SU-DHL-6 (cell line): ENCODE data around the gene KRTAP5-3.
A peak's percentile ranks its signal among the peaks of the same experiment; 100 is the strongest.

Source experiments
- EZH2phosphoT487 ChIP-seq: fragments of 200-600 bp; sonication (generic), shearing (Covaris generic); conservative IDR thresholded peaks from 2 replicates; pipeline ENCODE4 v1.6.1; 2018; ENCODE audit warnings: mild to moderate bottlenecking, antibody characterized with exemption, low read length, moderate library complexity, mixed read lengths
- TF ChIP-seq, protein P1 (sequence below): fragments of 200-600 bp; sonication (generic); IDR thresholded peaks from one replicate; pipeline ENCODE4 v1.5.1; 2017; ENCODE audit warnings: antibody characterized with exemption, mild to moderate bottlenecking, low read length, moderate library complexity; ENCODE audit not compliant: insufficient read depth, poor library complexity, severe bottlenecking

DNA sequence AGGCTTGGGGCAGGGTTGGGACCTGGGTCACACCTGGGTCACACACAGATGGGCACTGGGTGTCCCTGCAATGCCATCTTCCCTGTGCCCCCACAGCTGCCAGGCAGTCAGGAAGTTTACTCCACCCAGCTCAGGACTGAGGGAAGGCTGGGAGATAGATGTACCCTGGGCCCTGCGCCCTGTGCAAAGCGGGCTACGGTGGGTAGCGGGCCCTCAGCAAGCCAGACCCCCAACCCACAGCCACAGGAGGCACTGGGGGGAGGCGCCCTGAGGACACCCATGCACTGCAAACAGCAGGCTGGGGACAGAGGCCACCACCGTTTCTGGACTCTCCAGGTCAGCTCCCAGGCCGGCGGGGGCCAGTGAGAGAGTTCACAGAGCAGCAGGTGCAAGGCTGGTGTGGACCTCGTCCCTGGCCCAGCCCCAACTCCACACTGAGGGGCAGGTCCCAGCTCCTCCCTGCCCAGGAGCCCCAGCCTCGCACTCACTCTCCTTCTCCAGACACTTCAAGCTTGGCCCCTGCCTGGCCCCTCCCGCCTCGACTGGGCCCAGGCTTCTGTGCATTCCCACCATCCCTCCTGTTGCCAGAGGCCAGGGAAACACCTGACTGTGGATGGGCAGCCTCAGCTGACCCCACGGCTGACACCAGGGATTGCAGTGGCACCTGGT, 41.1 kb downstream of the KRTAP5-3 start:
- TF ChIP-seq, protein P1, sequence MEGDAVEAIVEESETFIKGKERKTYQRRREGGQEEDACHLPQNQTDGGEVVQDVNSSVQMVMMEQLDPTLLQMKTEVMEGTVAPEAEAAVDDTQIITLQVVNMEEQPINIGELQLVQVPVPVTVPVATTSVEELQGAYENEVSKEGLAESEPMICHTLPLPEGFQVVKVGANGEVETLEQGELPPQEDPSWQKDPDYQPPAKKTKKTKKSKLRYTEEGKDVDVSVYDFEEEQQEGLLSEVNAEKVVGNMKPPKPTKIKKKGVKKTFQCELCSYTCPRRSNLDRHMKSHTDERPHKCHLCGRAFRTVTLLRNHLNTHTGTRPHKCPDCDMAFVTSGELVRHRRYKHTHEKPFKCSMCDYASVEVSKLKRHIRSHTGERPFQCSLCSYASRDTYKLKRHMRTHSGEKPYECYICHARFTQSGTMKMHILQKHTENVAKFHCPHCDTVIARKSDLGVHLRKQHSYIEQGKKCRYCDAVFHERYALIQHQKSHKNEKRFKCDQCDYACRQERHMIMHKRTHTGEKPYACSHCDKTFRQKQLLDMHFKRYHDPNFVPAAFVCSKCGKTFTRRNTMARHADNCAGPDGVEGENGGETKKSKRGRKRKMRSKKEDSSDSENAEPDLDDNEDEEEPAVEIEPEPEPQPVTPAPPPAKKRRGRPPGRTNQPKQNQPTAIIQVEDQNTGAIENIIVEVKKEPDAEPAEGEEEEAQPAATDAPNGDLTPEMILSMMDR, result peak; percentile 11
- TF ChIP-seq EZH2phosphoT487, result no peak
